Activated CD8-positive, alpha-beta T cell treated with anti-CD3 and anti-CD28 coated beads, Interleukin-2, amount 10 ng/mL, durations not matched to agents 7 days and 5 days (primary cell): ENCODE data around the gene DCUN1D1. TPM values are rescaled to one million over a fixed set of nuclear protein-coding genes. Genes with fewer than 3 reads are reported as not detected.

Experiments used
- ATAC-seq: fragments of 150-1000 bp; cut with Tn5 transposase; one replicate; pipeline ENCODE4 v1.10.0; 2021; ENCODE audit warnings: moderate library complexity
- CTCF ChIA-PET: fragments of 350-600 bp; sonication (Branson Sonifier 250); formaldehyde crosslinking; loops from one replicate; lab custom pipeline; 2021; ENCODE audit warnings: antibody characterized with exemption; lab: Charles Lee
- POLR2A ChIA-PET: fragments of 350-600 bp; sonication (Branson Sonifier 250); formaldehyde crosslinking; loops from one replicate; lab custom pipeline; 2021; ENCODE audit warnings: antibody characterized with exemption; lab: Charles Lee
- DNase-seq: peaks from one replicate; pipeline ENCODE4 v3.0.0-alpha.2; 2020
- H3K27ac Mint-ChIP-seq: one replicate; pipeline ENCODE4 v1.8.0; 2021; ENCODE audit warnings: mild to moderate bottlenecking, mixed read lengths
- H3K27me3 Mint-ChIP-seq: one replicate; pipeline ENCODE4 v1.8.0; 2021; ENCODE audit warnings: low read depth, mixed read lengths
- H3K36me3 Mint-ChIP-seq: one replicate; pipeline ENCODE4 v1.8.0; 2021; ENCODE audit warnings: low read depth, mixed read lengths
- H3K4me1 Mint-ChIP-seq: one replicate; pipeline ENCODE4 v1.8.0; 2021; ENCODE audit warnings: low read depth, mixed read lengths
- H3K4me3 Mint-ChIP-seq: one replicate; pipeline ENCODE4 v1.8.0; 2021; ENCODE audit warnings: mild to moderate bottlenecking, mixed read lengths
- H3K9me3 Mint-ChIP-seq: one replicate; pipeline ENCODE4 v1.8.0; 2022; ENCODE audit warnings: mixed read lengths; ENCODE audit not compliant: insufficient read depth
- total RNA-seq, 2 experiments: library from RNA; stranded (reverse); gene quantifications; one replicate each; pipeline ENCODE4 v1.2.3, GENCODE V29; 2021

The DCUN1D1 gene
- total RNA-seq, 2 experiments from 2014 or later = 80.8 to 84.5 TPM

- ChIA-PET POLR2A (no interaction called here), CTCF (interaction anchor here (0.9 kb wide), 1 partner anchor 15 kb away, joined by 3 read pairs; no protein-coding TSS in a partner anchor)
- Mint-ChIP-seq H3K4me3 (no peak overlapping the region), H3K9me3 (peaks cover 5% of the 10 kb centered on the region), H3K27me3 (no peaks in the 10 kb centered on the region), H3K27ac (no peak overlapping the region), H3K4me1 (peaks cover 24% of the 10 kb centered on the region), H3K36me3 (peaks cover 63% of the 10 kb centered on the region)
- DNase-seq (no peak), ATAC-seq (no peak)
These were observed 54.4 kb downstream of the DCUN1D1 start for GRCh38 chr3:182925944-182926337.

- no peak overlapping the region for H3K4me3 Mint-ChIP-seq
- no peak overlapping the region for H3K27ac Mint-ChIP-seq
- H3K9me3 Mint-ChIP-seq = peaks cover 5% of the 10 kb centered on the region
- ATAC-seq (no peak), DNase-seq (no peak)
- H3K27me3 Mint-ChIP-seq = no peaks in the 10 kb centered on the region
- ChIA-PET CTCF (interaction anchor here (0.9 kb wide), 1 partner anchor 15 kb away, joined by 3 read pairs; no protein-coding TSS in a partner anchor), POLR2A (no interaction called here)
- peaks cover 67% of the 10 kb centered on the region for H3K36me3 Mint-ChIP-seq
- H3K4me1 Mint-ChIP-seq = peaks cover 24% of the 10 kb centered on the region
These were observed 54.9 kb downstream of the DCUN1D1 start for GRCh38 chr3:182925330-182925943.

- Mint-ChIP-seq H3K4me1 (peaks cover 16% of the 10 kb centered on the region), H3K27me3 (no peaks in the 10 kb centered on the region), H3K9me3 (peaks cover 5% of the 10 kb centered on the region), H3K4me3 (no peak overlapping the region), H3K27ac (no peak overlapping the region), H3K36me3 (peaks cover 59% of the 10 kb centered on the region)
- ChIA-PET CTCF (no interaction called here), POLR2A (no interaction called here)
- ATAC-seq (no peak), DNase-seq (no peak)
These were observed 58.5 kb downstream of the DCUN1D1 start for GRCh38 chr3:182921665-182922355.

- H3K36me3 Mint-ChIP-seq = peaks cover 55% of the 10 kb centered on the region
These were observed 59.7 kb downstream of the DCUN1D1 start for GRCh38 chr3:182920515-182921084.

GRCh38 chr3:182919866-182920357, 60.4 kb downstream of the DCUN1D1 start:
- Mint-ChIP-seq H3K9me3 (no peaks in the 10 kb centered on the region), H3K4me1 (peaks cover 15% of the 10 kb centered on the region), H3K27ac (no peak overlapping the region), H3K4me3 (no peak overlapping the region), H3K36me3 (peaks cover 53% of the 10 kb centered on the region), H3K27me3 (no peaks in the 10 kb centered on the region)
- ChIA-PET CTCF (interaction anchor here (0.8 to 1.8 kb wide), 2 partner anchors 10 to 12 kb away, joined by 3 to 4 read pairs; no protein-coding TSS in a partner anchor), POLR2A (no interaction called here)
- no peak for ATAC-seq
- DNase-seq = no peak

More at GRCh38 chr3:182920515-182921084, 59.7 kb downstream of the DCUN1D1 start:
- H3K4me1 Mint-ChIP-seq = peaks cover 16% of the 10 kb centered on the region
- no peak overlapping the region for H3K4me3 Mint-ChIP-seq
- ChIA-PET CTCF (interaction anchor here (0.8 to 1.8 kb wide), 2 partner anchors 11 to 12 kb away, joined by 3 to 4 read pairs; no protein-coding TSS in a partner anchor), POLR2A (no interaction called here)
- no peak overlapping the region for H3K27ac Mint-ChIP-seq
- H3K9me3 Mint-ChIP-seq = peaks cover 5% of the 10 kb centered on the region
- no peaks in the 10 kb centered on the region for H3K27me3 Mint-ChIP-seq
- ATAC-seq (no peak), DNase-seq (no peak)

- Mint-ChIP-seq H3K9me3 (no peaks in the 10 kb centered on the region), H3K4me1 (peaks cover 36% of the 10 kb centered on the region), H3K4me3 (no peak overlapping the region), H3K27me3 (no peaks in the 10 kb centered on the region), H3K36me3 (peaks cover 52% of the 10 kb centered on the region), H3K27ac (no peak overlapping the region)
- ATAC-seq = no peak
- CTCF ChIA-PET = interaction anchor here (1.2 to 2.5 kb wide), 5 partner anchors 13 to 203 kb away, joined by 3 to 5 read pairs (median 3); no protein-coding TSS in a partner anchor
- POLR2A ChIA-PET = no interaction called here
- DNase-seq = no peak
These were observed 63.2 kb downstream of the DCUN1D1 start for GRCh38 chr3:182917134-182917533.

- POLR2A ChIA-PET = no interaction called here
- H3K36me3 Mint-ChIP-seq = peaks cover 60% of the 10 kb centered on the region
- CTCF ChIA-PET = interaction anchor here (0.6 to 1.8 kb wide), 5 partner anchors 13 to 231 kb away, joined by 3 to 5 read pairs (median 4); no protein-coding TSS in a partner anchor
These were observed 66.0 kb downstream of the DCUN1D1 start for GRCh38 chr3:182914341-182914740.

GRCh38 chr3:182913889-182914288, 66.4 kb downstream of the DCUN1D1 start:
- Mint-ChIP-seq H3K4me1 (peaks cover 66% of the 10 kb centered on the region), H3K36me3 (peaks cover 62% of the 10 kb centered on the region), H3K27ac (peak overlapping the region; percentile 88), H3K4me3 (peak overlapping the region; percentile 70), H3K9me3 (no peaks in the 10 kb centered on the region), H3K27me3 (no peaks in the 10 kb centered on the region)
- ChIA-PET CTCF (interaction anchor here (1.4 to 1.8 kb wide), 2 partner anchors 55 to 199 kb away, joined by 4 to 5 read pairs; no protein-coding TSS in a partner anchor), POLR2A (interaction anchor here (1.1 kb wide), 1 partner anchor 119 kb away, joined by 4 read pairs; no protein-coding TSS in a partner anchor)
- ATAC-seq = peak; percentile 51
- DNase-seq = peak; percentile 46

More at GRCh38 chr3:182914341-182914740, 66.0 kb downstream of the DCUN1D1 start:
- Mint-ChIP-seq H3K4me3 (peak overlapping the region; percentile 63), H3K27me3 (no peaks in the 10 kb centered on the region), H3K9me3 (no peaks in the 10 kb centered on the region), H3K4me1 (peaks cover 62% of the 10 kb centered on the region), H3K27ac (peak overlapping the region; percentile 89)
- no peak for DNase-seq
- peak; percentile 47 for ATAC-seq

GRCh38 chr3:182912474-182912873, 67.9 kb downstream of the DCUN1D1 start:
- CTCF ChIA-PET = no interaction called here
- Mint-ChIP-seq H3K4me3 (no peak overlapping the region), H3K9me3 (no peaks in the 10 kb centered on the region), H3K36me3 (peaks cover 60% of the 10 kb centered on the region), H3K27me3 (no peaks in the 10 kb centered on the region), H3K4me1 (peaks cover 67% of the 10 kb centered on the region), H3K27ac (peak overlapping the region; percentile 92)
- DNase-seq (no peak), ATAC-seq (no peak)
- POLR2A ChIA-PET = no interaction called here

GRCh38 chr3:182911782-182912111, 68.6 kb downstream of the DCUN1D1 start:
- no peaks in the 10 kb centered on the region for H3K27me3 Mint-ChIP-seq
- peaks cover 67% of the 10 kb centered on the region for H3K4me1 Mint-ChIP-seq
- peaks cover 54% of the 10 kb centered on the region for H3K36me3 Mint-ChIP-seq
- peak overlapping the region; percentile 92 for H3K27ac Mint-ChIP-seq
- CTCF ChIA-PET = interaction anchor here (0.7 to 1.3 kb wide), 3 partner anchors 9 to 211 kb away, joined by 3 to 5 read pairs (median 4); no protein-coding TSS in a partner anchor
- ATAC-seq (peak; percentile 6), DNase-seq (no peak)
- POLR2A ChIA-PET = interaction anchor here (1.0 kb wide), 1 partner anchor 70 kb away, joined by 3 read pairs; no protein-coding TSS in a partner anchor
- H3K4me3 Mint-ChIP-seq = peak overlapping the region; percentile 39
- no peaks in the 10 kb centered on the region for H3K9me3 Mint-ChIP-seq
